ENCODE data around the gene PIAS3. TPM values are rescaled to one million over a fixed set of nuclear protein-coding genes. Genes with fewer than 3 reads are reported as not detected.

Gene PIAS3
- 31.2 TPM for polyA plus RNA-seq (2013, experiment 1 of 2)
- 29.8 TPM for polyA plus RNA-seq (2013, experiment 2 of 2)

- no peak within 1 kb of the TSS for H4K5ac ChIP-seq (ENCODE audit: low read length)
Measured at GRCh38 chr1:145858901-145859490, at the start of gene PIAS3. Gene PIAS3 (minus strand): TSS chr1:145859081. CDS start chr1:145858990, 91 bp downstream.

GRCh38 chr1:145908653-145909052 lies 49.8 kb upstream of the PIAS3 start:
- Histone ChIP-seq H3K23ac (ENCODE audit: low read length) (no peak overlapping the region), H2AK5ac (ENCODE audit: low read length) (no peak overlapping the region), H3K79me2 (ENCODE audit: control insufficient read depth, insufficient read depth, low read length) (no peaks in the 10 kb centered on the region), H3K56ac (ENCODE audit: low read length) (no peak overlapping the region), H3K36me3 (ENCODE audit: control insufficient read depth, insufficient read depth, low read length) (no peaks in the 10 kb centered on the region), H3K4me2 (ENCODE audit: low read length) (no peak overlapping the region), H3K27ac (ENCODE audit: low read depth, low read length) (no peak overlapping the region), H3K27me3 (ENCODE audit: insufficient read depth, low read length, poor library complexity) (no peaks in the 10 kb centered on the region), H4K5ac (ENCODE audit: low read length) (no peak overlapping the region), H2BK120ac (ENCODE audit: low read depth, low read length) (no peak overlapping the region), H2BK15ac (replicated peaks; ENCODE audit: low read depth) (no peak overlapping the region), H2BK5ac (ENCODE audit: low read length) (no peak overlapping the region), H3K4me3 (ENCODE audit: low read length) (no peak overlapping the region), H4K8ac (ENCODE audit: low read depth, low read length) (no peak overlapping the region), H3K18ac (ENCODE audit: low read length) (no peak overlapping the region), H3K4me1 (ENCODE audit: control insufficient read depth, low read depth, low read length) (peaks cover 3% of the 10 kb centered on the region), H3K79me1 (ENCODE audit: low read length) (no peaks in the 10 kb centered on the region), H3K9ac (ENCODE audit: low read length) (no peak overlapping the region), H3K4ac (ENCODE audit: low read depth, low read length) (no peak overlapping the region)
- WGBS (ENCODE audit: extremely low coverage, insufficient coverage, low lambda C conversion rate), result no CpG with 5 or more reads among the region's 1 CpG
- DNase-seq, result no peak

More at GRCh38 chr1:145858901-145859490, at the start of gene PIAS3:
- H3K4ac ChIP-seq (ENCODE audit: low read depth, low read length), result peak within 1 kb of the TSS; percentile 66
- no peak within 1 kb of the TSS for H4K8ac ChIP-seq (ENCODE audit: low read depth, low read length)
- H2BK120ac ChIP-seq (ENCODE audit: low read depth, low read length), result no peak within 1 kb of the TSS
- DNase-seq, result peak; percentile 98
- peak within 1 kb of the TSS; percentile 61 for H3K4me2 ChIP-seq (ENCODE audit: low read length)
- WGBS (ENCODE audit: extremely low coverage, insufficient coverage, low lambda C conversion rate), result no CpG with 5 or more reads among the region's 42 CpGs
- H2BK5ac ChIP-seq (ENCODE audit: low read length), result peak within 1 kb of the TSS; percentile 88
- H3K9ac ChIP-seq (ENCODE audit: low read length), result peak within 1 kb of the TSS; percentile 90
- H3K56ac ChIP-seq (ENCODE audit: low read length), result peak within 1 kb of the TSS; percentile 96
- no peak within 1 kb of the TSS for H3K23ac ChIP-seq (ENCODE audit: low read length)
- H3K36me3 ChIP-seq (ENCODE audit: control insufficient read depth, insufficient read depth, low read length), result peaks cover 18% of the 10 kb centered on the region
- H3K79me1 ChIP-seq (ENCODE audit: low read length), result peaks cover 9% of the 10 kb centered on the region
- no peak within 1 kb of the TSS for H2BK15ac ChIP-seq (replicated peaks; ENCODE audit: low read depth)
- no peak within 1 kb of the TSS for H2AK5ac ChIP-seq (ENCODE audit: low read length)
- H3K27ac ChIP-seq (ENCODE audit: low read depth, low read length), result peak within 1 kb of the TSS; percentile 70
- peak within 1 kb of the TSS; percentile 81 for H3K18ac ChIP-seq (ENCODE audit: low read length)
- no peaks in the 10 kb centered on the region for H3K27me3 ChIP-seq (ENCODE audit: insufficient read depth, low read length, poor library complexity)
- H3K79me2 ChIP-seq (ENCODE audit: control insufficient read depth, insufficient read depth, low read length), result peaks cover 2% of the 10 kb centered on the region
- H3K4me3 ChIP-seq (ENCODE audit: low read length), result peak within 1 kb of the TSS; percentile 82
- H3K4me1 ChIP-seq (ENCODE audit: control insufficient read depth, low read depth, low read length), result peaks cover 5% of the 10 kb centered on the region

- Histone ChIP-seq H4K8ac (ENCODE audit: low read depth, low read length) (no peak overlapping the region), H3K23ac (ENCODE audit: low read length) (no peak overlapping the region), H3K4me3 (ENCODE audit: low read length) (no peak overlapping the region), H3K79me2 (ENCODE audit: control insufficient read depth, insufficient read depth, low read length) (no peaks in the 10 kb centered on the region), H2BK15ac (replicated peaks; ENCODE audit: low read depth) (no peak overlapping the region), H3K4me1 (ENCODE audit: control insufficient read depth, low read depth, low read length) (peaks cover 3% of the 10 kb centered on the region), H3K36me3 (ENCODE audit: control insufficient read depth, insufficient read depth, low read length) (no peaks in the 10 kb centered on the region), H3K4ac (ENCODE audit: low read depth, low read length) (no peak overlapping the region), H3K27ac (ENCODE audit: low read depth, low read length) (no peak overlapping the region), H3K56ac (ENCODE audit: low read length) (peak overlapping the region; percentile 25), H3K27me3 (ENCODE audit: insufficient read depth, low read length, poor library complexity) (no peaks in the 10 kb centered on the region), H3K18ac (ENCODE audit: low read length) (no peak overlapping the region), H3K79me1 (ENCODE audit: low read length) (no peaks in the 10 kb centered on the region), H2BK5ac (ENCODE audit: low read length) (no peak overlapping the region), H4K5ac (ENCODE audit: low read length) (no peak overlapping the region), H2BK120ac (ENCODE audit: low read depth, low read length) (no peak overlapping the region), H3K4me2 (ENCODE audit: low read length) (no peak overlapping the region), H2AK5ac (ENCODE audit: low read length) (no peak overlapping the region), H3K9ac (ENCODE audit: low read length) (no peak overlapping the region)
- no CpG with 5 or more reads among the region's 10 CpGs for WGBS (ENCODE audit: extremely low coverage, insufficient coverage, low lambda C conversion rate)
- DNase-seq, result no peak
Measured at GRCh38 chr1:145906954-145907753, 48.3 kb upstream of the PIAS3 start.

- no peaks in the 10 kb centered on the region for H3K79me2 ChIP-seq (ENCODE audit: control insufficient read depth, insufficient read depth, low read length)
- no peak overlapping the region for H3K9ac ChIP-seq (ENCODE audit: low read length)
- H4K5ac ChIP-seq (ENCODE audit: low read length), result no peak overlapping the region
- no peak overlapping the region for H3K4me2 ChIP-seq (ENCODE audit: low read length)
- H3K27ac ChIP-seq (ENCODE audit: low read depth, low read length), result no peak overlapping the region
- no peak overlapping the region for H3K4ac ChIP-seq (ENCODE audit: low read depth, low read length)
- H3K23ac ChIP-seq (ENCODE audit: low read length), result no peak overlapping the region
- no peak overlapping the region for H2BK15ac ChIP-seq (replicated peaks; ENCODE audit: low read depth)
- H3K36me3 ChIP-seq (ENCODE audit: control insufficient read depth, insufficient read depth, low read length), result no peaks in the 10 kb centered on the region
- H3K4me3 ChIP-seq (ENCODE audit: low read length), result no peak overlapping the region
- H2BK120ac ChIP-seq (ENCODE audit: low read depth, low read length), result no peak overlapping the region
- H3K56ac ChIP-seq (ENCODE audit: low read length), result no peak overlapping the region
- H4K8ac ChIP-seq (ENCODE audit: low read depth, low read length), result no peak overlapping the region
- no peaks in the 10 kb centered on the region for H3K79me1 ChIP-seq (ENCODE audit: low read length)
- H3K4me1 ChIP-seq (ENCODE audit: control insufficient read depth, low read depth, low read length), result no peaks in the 10 kb centered on the region
- H2BK5ac ChIP-seq (ENCODE audit: low read length), result no peak overlapping the region
- peak; percentile 45 for DNase-seq
- no CpG with 5 or more reads among the region's 12 CpGs for WGBS (ENCODE audit: extremely low coverage, insufficient coverage, low lambda C conversion rate)
- H3K18ac ChIP-seq (ENCODE audit: low read length), result no peak overlapping the region
- no peak overlapping the region for H2AK5ac ChIP-seq (ENCODE audit: low read length)
- H3K27me3 ChIP-seq (ENCODE audit: insufficient read depth, low read length, poor library complexity), result no peaks in the 10 kb centered on the region
Measured at GRCh38 chr1:145901312-145902021, 42.6 kb upstream of the PIAS3 start.

- H3K79me1 ChIP-seq (ENCODE audit: low read length), result no peaks in the 10 kb centered on the region
- no peak for DNase-seq
- H2BK15ac ChIP-seq (replicated peaks; ENCODE audit: low read depth), result no peak overlapping the region
- H3K9ac ChIP-seq (ENCODE audit: low read length), result no peak overlapping the region
- H3K36me3 ChIP-seq (ENCODE audit: control insufficient read depth, insufficient read depth, low read length), result no peaks in the 10 kb centered on the region
- no peak overlapping the region for H3K4me3 ChIP-seq (ENCODE audit: low read length)
- H2AK5ac ChIP-seq (ENCODE audit: low read length), result no peak overlapping the region
- H3K18ac ChIP-seq (ENCODE audit: low read length), result no peak overlapping the region
- no peak overlapping the region for H2BK5ac ChIP-seq (ENCODE audit: low read length)
- H2BK120ac ChIP-seq (ENCODE audit: low read depth, low read length), result no peak overlapping the region
- no peaks in the 10 kb centered on the region for H3K79me2 ChIP-seq (ENCODE audit: control insufficient read depth, insufficient read depth, low read length)
- no peak overlapping the region for H3K27ac ChIP-seq (ENCODE audit: low read depth, low read length)
- no peak overlapping the region for H3K56ac ChIP-seq (ENCODE audit: low read length)
- H3K4ac ChIP-seq (ENCODE audit: low read depth, low read length), result no peak overlapping the region
- H3K4me2 ChIP-seq (ENCODE audit: low read length), result no peak overlapping the region
- no peak overlapping the region for H3K23ac ChIP-seq (ENCODE audit: low read length)
- no peaks in the 10 kb centered on the region for H3K27me3 ChIP-seq (ENCODE audit: insufficient read depth, low read length, poor library complexity)
- H4K8ac ChIP-seq (ENCODE audit: low read depth, low read length), result no peak overlapping the region
- no CpG with 5 or more reads among the region's 5 CpGs for WGBS (ENCODE audit: extremely low coverage, insufficient coverage, low lambda C conversion rate)
- H3K4me1 ChIP-seq (ENCODE audit: control insufficient read depth, low read depth, low read length), result no peaks in the 10 kb centered on the region
- no peak overlapping the region for H4K5ac ChIP-seq (ENCODE audit: low read length)
Measured at GRCh38 chr1:145898756-145899155, 39.9 kb upstream of the PIAS3 start.

All from mesendoderm (in vitro differentiated cells).